ENCODE data around the gene SLC1A7.
A peak's percentile ranks its signal among the peaks of the same experiment; 100 is the strongest.
"Not testable (repeated sequence)": the region's sequence is repeated elsewhere in the genome, so short reads cannot be mapped to it uniquely, and the experiment has no call there.

The SLC1A7 gene

GRCh38 chr1:53142226-53142853, at the start of gene SLC1A7:
Gene SLC1A7, minus strand, starts transcription at chr1:53142638. Its CDS starts 189 bp downstream, at chr1:53142449.
- ATAC-seq (no peak), DNase-seq (no peak)

- DNase-seq (no peak), ATAC-seq (no peak)
Observed at GRCh38 chr1:53190210-53190611, 47.8 kb upstream of the SLC1A7 start.

GRCh38 chr1:53189061-53189460, 46.6 kb upstream of the SLC1A7 start:
- no peak for ATAC-seq
- DNase-seq: no peak

- ATAC-seq (no peak), DNase-seq (no peak)
Observed at GRCh38 chr1:53188099-53188498, 45.7 kb upstream of the SLC1A7 start.

- no peak for DNase-seq
- no peak for ATAC-seq
Observed at GRCh38 chr1:53187401-53187800, 45.0 kb upstream of the SLC1A7 start.

GRCh38 chr1:53186533-53186932, 44.1 kb upstream of the SLC1A7 start:
- DNase-seq (no peak), ATAC-seq (no peak)

GRCh38 chr1:53185955-53186297, 43.5 kb upstream of the SLC1A7 start:
- not testable (repeated sequence) for DNase-seq, ATAC-seq

- DNase-seq (no peak), ATAC-seq (no peak)
Observed at GRCh38 chr1:53183095-53183990, 40.9 kb upstream of the SLC1A7 start.

GRCh38 chr1:53182716-53183094, 40.3 kb upstream of the SLC1A7 start:
- no peak for ATAC-seq
- no peak for DNase-seq

GRCh38 chr1:53182111-53182593, 39.7 kb upstream of the SLC1A7 start:
- ATAC-seq (peak; percentile 56), DNase-seq (peak; percentile 88)

GRCh38 chr1:53180951-53181350, 38.5 kb upstream of the SLC1A7 start:
- ATAC-seq: no peak
- no peak for DNase-seq

GRCh38 chr1:53180226-53180625, 37.8 kb upstream of the SLC1A7 start:
- DNase-seq: no peak
- ATAC-seq: no peak

- ATAC-seq (no peak), DNase-seq (no peak)
Observed at GRCh38 chr1:53176452-53177208, 34.2 kb upstream of the SLC1A7 start.

GRCh38 chr1:53174971-53175913, 32.8 kb upstream of the SLC1A7 start:
- DNase-seq: no peak

GRCh38 chr1:53172426-53173128, 30.1 kb upstream of the SLC1A7 start:
- DNase-seq: no peak
- ATAC-seq: no peak

More at GRCh38 chr1:53174971-53175913, 32.8 kb upstream of the SLC1A7 start:
- ATAC-seq: no peak

- ATAC-seq (no peak), DNase-seq (no peak)
Observed at GRCh38 chr1:53166912-53167311, 24.5 kb upstream of the SLC1A7 start.

GRCh38 chr1:53166366-53166765, 23.9 kb upstream of the SLC1A7 start:
- ATAC-seq (no peak), DNase-seq (no peak)

GRCh38 chr1:53165408-53165961, 23.0 kb upstream of the SLC1A7 start:
- ATAC-seq: no peak
- DNase-seq: no peak

- ATAC-seq (no peak), DNase-seq (no peak)
Observed at GRCh38 chr1:53163291-53163768, 20.9 kb upstream of the SLC1A7 start.

GRCh38 chr1:53162621-53163020, 20.2 kb upstream of the SLC1A7 start:
- no peak for ATAC-seq
- DNase-seq: no peak

Data from stimulated activated naive CD8-positive, alpha-beta T cell treated with anti-CD3 and anti-CD28 coated beads, Interleukin-15, Interleukin-2, amounts not matched to agents 100 U/mL and 50 U/mL, for 24 hours (primary cell).